ENCODE measurements around the gene UBXN6.

- TF ChIP-seq POLR2AphosphoS5 (IDR thresholded peaks at IDR 0.05; ENCODE audit: low read depth, low read length) (no peak), POLR2A (IDR thresholded peaks at IDR 0.05; ENCODE audit: low read depth, low read length) (no peak), TAF1 (IDR thresholded peaks at IDR 0.05; ENCODE audit: low read depth, low read length) (no peak), SPI1 (IDR thresholded peaks at IDR 0.05; ENCODE audit: low read depth, low read length) (no peak)
These were observed 546 bp downstream of the UBXN6 start for GRCh38 chr19:4456843-4457653.
